Measurements from ENCODE around the gene SUOX.

- no peak for TF ChIP-seq POLR2A (IDR thresholded peaks at IDR 0.05)
- TF ChIP-seq CTCF (IDR thresholded peaks at IDR 0.05), result no peak
- no peak for TF ChIP-seq POLR2AphosphoS5 (IDR thresholded peaks at IDR 0.05; ENCODE audit: insufficient read depth in 1 of 2, low read depth in 1 of 2)
Measured at GRCh38 chr12:56004211-56004610, 7.1 kb downstream of the SUOX start.

Measured in vagina (tissue), 2 donors.